Activated CD8-positive, alpha-beta T cell treated with anti-CD3 and anti-CD28 coated beads for 36 hours (primary cell): ENCODE data around the gene DRC3. TPM values are rescaled to one million over a fixed set of nuclear protein-coding genes. Genes with fewer than 3 reads are reported as not detected.

Experiments
- ATAC-seq: fragments of 200-7000 bp; cut with Tn5 transposase; one replicate; pipeline ENCODE4 v1.10.0; 2021; ENCODE audit warnings: mild to moderate bottlenecking, moderate library complexity
- CTCF ChIA-PET: fragments of 350-600 bp; sonication (Branson Sonifier 250); formaldehyde crosslinking; loops from one replicate; lab custom pipeline; 2021; ENCODE audit warnings: antibody characterized with exemption; lab: Charles Lee
- POLR2A ChIA-PET: fragments of 350-600 bp; sonication (Branson Sonifier 250); formaldehyde crosslinking; loops from one replicate; lab custom pipeline; 2021; ENCODE audit warnings: antibody characterized with exemption; lab: Charles Lee
- DNase-seq: peaks from one replicate; pipeline ENCODE4 v3.0.0-alpha.2; 2020
- H3K27ac Mint-ChIP-seq: one replicate; pipeline ENCODE4 v1.8.0; 2021; ENCODE audit warnings: mild to moderate bottlenecking, mixed read lengths
- H3K27me3 Mint-ChIP-seq: one replicate; pipeline ENCODE4 v1.8.0; 2021; ENCODE audit warnings: mixed read lengths
- H3K36me3 Mint-ChIP-seq: one replicate; pipeline ENCODE4 v1.8.0; 2021; ENCODE audit warnings: low read depth, mixed read lengths
- H3K4me1 Mint-ChIP-seq: one replicate; pipeline ENCODE4 v1.8.0; 2021; ENCODE audit warnings: low read depth, mixed read lengths
- H3K4me3 Mint-ChIP-seq: one replicate; pipeline ENCODE4 v1.8.0; 2021; ENCODE audit warnings: mild to moderate bottlenecking, moderate library complexity, mixed read lengths
- H3K9me3 Mint-ChIP-seq: one replicate; pipeline ENCODE4 v1.8.0; 2021; ENCODE audit warnings: mixed read lengths
- intact Hi-C: fragments of 100-400 bp; cut with micrococcal nuclease; formaldehyde crosslinking; loops from one replicate; pipeline ENCODE4 v1.10.0; 2022
- total RNA-seq, 2 experiments: library from RNA; stranded (reverse); gene quantifications; one replicate each; pipeline ENCODE4 v1.2.3, GENCODE V29; 2021
- TF ChIP-seq, protein P1 (sequence below): fragments of 200-600 bp; IDR thresholded peaks from one replicate; pipeline ENCODE4 v1.8.0; 2022; ENCODE audit warnings: antibody characterized with exemption, mild to moderate bottlenecking

The DRC3 gene
- total RNA-seq, 2 experiments from 2014 or later: 0.25 TPM; not detected in 1

DNA sequence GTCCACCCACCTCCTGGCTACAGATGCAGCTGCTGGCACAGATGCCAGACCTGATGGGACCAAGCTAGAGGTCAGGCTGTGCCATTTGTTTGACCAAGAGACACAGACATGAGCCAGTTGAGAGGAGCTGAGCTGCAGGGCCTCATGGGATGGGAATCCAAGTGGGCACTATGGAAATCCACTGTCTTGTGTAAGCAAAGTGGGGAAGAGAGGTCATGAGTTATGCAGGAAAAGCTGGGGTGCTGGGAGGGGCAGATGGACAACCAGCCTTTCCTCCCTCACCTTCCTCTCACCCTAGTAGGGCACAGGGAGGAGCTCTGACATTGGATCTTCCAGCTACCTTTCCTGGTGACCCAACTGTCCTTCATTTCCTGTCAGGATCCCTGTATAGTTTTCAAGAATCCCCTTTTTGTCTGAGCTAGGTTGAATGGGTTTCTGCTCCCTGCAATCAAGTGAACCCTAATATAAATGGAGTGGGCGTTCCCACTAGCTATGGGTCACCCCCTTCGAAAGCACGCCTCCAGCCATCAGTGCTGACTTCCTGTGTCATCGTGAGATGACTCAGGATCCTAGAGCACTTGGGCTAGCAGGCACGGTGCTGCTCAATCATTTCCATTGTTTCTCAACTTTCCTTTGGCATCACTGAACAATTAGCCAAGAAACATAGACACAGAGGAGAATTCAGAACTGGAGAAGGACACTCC, 52.7 kb downstream of the DRC3 start:
- ChIA-PET CTCF (interaction anchor here (0.9 to 6.6 kb wide), 6 partner anchors 9 to 232 kb away, joined by 3 to 47 read pairs (median 5); no protein-coding TSS in a partner anchor), POLR2A (interaction anchor here (0.5 to 1.3 kb wide), 2 partner anchors 17 to 56 kb away, joined by 3 to 4 read pairs; no protein-coding TSS in a partner anchor)
- H3K27me3 Mint-ChIP-seq: no peaks in the 10 kb centered on the region
- H3K27ac Mint-ChIP-seq: peak overlapping the region; percentile 27
- peaks cover 13% of the 10 kb centered on the region for H3K36me3 Mint-ChIP-seq
- ATAC-seq (peak; percentile 94), DNase-seq (peak; percentile 67)
- H3K4me1 Mint-ChIP-seq: peaks cover 16% of the 10 kb centered on the region
- TF ChIP-seq, protein P1, sequence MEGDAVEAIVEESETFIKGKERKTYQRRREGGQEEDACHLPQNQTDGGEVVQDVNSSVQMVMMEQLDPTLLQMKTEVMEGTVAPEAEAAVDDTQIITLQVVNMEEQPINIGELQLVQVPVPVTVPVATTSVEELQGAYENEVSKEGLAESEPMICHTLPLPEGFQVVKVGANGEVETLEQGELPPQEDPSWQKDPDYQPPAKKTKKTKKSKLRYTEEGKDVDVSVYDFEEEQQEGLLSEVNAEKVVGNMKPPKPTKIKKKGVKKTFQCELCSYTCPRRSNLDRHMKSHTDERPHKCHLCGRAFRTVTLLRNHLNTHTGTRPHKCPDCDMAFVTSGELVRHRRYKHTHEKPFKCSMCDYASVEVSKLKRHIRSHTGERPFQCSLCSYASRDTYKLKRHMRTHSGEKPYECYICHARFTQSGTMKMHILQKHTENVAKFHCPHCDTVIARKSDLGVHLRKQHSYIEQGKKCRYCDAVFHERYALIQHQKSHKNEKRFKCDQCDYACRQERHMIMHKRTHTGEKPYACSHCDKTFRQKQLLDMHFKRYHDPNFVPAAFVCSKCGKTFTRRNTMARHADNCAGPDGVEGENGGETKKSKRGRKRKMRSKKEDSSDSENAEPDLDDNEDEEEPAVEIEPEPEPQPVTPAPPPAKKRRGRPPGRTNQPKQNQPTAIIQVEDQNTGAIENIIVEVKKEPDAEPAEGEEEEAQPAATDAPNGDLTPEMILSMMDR: no peak
- intact Hi-C loops: no loop called here
- H3K4me3 Mint-ChIP-seq: no peak overlapping the region
- H3K9me3 Mint-ChIP-seq: no peaks in the 10 kb centered on the region

DNA sequence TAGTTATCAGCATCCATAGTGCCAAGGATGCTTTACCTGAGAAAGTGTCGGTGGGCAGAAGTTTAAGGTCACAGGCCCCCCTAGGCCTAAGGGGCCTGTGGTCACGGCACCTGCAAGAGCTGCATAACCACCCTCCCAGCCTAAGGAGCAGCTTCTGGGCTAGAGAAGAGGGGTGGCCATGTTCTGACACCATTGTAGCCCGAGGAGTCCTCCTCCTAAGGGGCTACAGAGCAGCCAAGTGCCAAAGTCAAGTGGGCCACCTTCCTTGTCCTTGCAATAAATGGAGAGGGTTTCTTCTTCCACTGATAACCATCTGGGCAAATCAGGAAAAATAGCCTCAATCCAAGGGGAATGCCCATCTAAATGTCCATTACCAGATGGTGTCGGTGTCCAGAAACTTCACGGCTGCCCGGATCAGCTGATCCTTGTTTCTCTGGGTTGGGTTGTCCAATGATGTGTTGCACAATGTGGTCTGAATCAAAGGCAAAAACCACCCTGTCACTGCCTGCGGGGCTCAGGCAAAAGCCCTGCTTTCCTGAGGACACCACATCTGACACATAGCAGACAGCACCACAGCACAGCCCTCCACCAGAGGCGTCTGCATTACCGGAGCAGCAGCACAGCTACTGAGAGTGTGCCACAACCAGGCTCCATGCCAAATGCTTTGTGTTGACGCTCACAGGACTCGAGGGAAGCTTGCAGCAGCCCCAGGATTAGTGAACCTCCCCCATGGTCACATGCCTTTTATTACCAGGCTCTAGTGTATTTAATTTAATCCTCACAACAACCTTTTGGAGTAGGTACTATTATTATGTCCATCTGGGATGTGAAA, 53.5 kb downstream of the DRC3 start:
- H3K27ac Mint-ChIP-seq: peak overlapping the region; percentile 27
- peak; percentile 77 for ATAC-seq
- TF ChIP-seq, protein P1: no peak
- peaks cover 16% of the 10 kb centered on the region for H3K4me1 Mint-ChIP-seq
- ChIA-PET CTCF (interaction anchor here (0.9 to 6.6 kb wide), 7 partner anchors 8 to 233 kb away, joined by 3 to 47 read pairs (median 4); no protein-coding TSS in a partner anchor), POLR2A (interaction anchor here (0.5 to 1.4 kb wide), 4 partner anchors 9 to 66 kb away, joined by 3 to 4 read pairs (median 4); no protein-coding TSS in a partner anchor)
- no peak overlapping the region for H3K4me3 Mint-ChIP-seq
- DNase-seq: peak; percentile 63
- H3K9me3 Mint-ChIP-seq: no peaks in the 10 kb centered on the region
- H3K27me3 Mint-ChIP-seq: no peaks in the 10 kb centered on the region
- peaks cover 13% of the 10 kb centered on the region for H3K36me3 Mint-ChIP-seq
- intact Hi-C loops: no loop called here

DNA sequence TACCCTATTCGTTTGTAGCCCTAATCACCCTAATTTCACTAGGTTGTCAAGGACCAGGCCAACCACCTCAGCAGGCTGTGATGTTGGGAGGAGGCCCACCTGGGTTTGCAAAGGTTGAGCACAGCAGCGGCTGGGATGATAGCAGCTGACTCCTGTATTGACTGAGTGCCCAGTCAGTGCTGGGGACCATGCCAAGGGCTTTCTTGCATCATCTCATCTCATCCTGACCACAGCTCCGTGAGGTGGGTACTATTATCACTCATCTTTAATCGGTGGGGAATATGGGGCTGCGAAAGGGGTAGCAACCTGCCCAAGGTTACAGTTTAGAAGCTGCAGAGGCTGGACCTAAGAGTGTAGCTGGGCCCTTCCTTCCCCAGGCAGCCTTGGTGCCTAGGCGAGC, 54.6 kb downstream of the DRC3 start:
- ChIA-PET POLR2A (interaction anchor here (1.3 to 1.4 kb wide), 2 partner anchors 10 to 68 kb away, joined by 3 to 4 read pairs; no protein-coding TSS in a partner anchor), CTCF (interaction anchor here (1.5 to 6.6 kb wide), 4 partner anchors 7 to 108 kb away, joined by 3 to 47 read pairs (median 6); no protein-coding TSS in a partner anchor)
- no peak overlapping the region for H3K4me3 Mint-ChIP-seq
- no peak overlapping the region for H3K27ac Mint-ChIP-seq
- ATAC-seq: no peak
- H3K27me3 Mint-ChIP-seq: no peaks in the 10 kb centered on the region
- no peaks in the 10 kb centered on the region for H3K9me3 Mint-ChIP-seq
- H3K4me1 Mint-ChIP-seq: peaks cover 20% of the 10 kb centered on the region
- no peak for DNase-seq
- H3K36me3 Mint-ChIP-seq: peaks cover 13% of the 10 kb centered on the region
- TF ChIP-seq, protein P1: no peak
- intact Hi-C loops: no loop called here

DNA sequence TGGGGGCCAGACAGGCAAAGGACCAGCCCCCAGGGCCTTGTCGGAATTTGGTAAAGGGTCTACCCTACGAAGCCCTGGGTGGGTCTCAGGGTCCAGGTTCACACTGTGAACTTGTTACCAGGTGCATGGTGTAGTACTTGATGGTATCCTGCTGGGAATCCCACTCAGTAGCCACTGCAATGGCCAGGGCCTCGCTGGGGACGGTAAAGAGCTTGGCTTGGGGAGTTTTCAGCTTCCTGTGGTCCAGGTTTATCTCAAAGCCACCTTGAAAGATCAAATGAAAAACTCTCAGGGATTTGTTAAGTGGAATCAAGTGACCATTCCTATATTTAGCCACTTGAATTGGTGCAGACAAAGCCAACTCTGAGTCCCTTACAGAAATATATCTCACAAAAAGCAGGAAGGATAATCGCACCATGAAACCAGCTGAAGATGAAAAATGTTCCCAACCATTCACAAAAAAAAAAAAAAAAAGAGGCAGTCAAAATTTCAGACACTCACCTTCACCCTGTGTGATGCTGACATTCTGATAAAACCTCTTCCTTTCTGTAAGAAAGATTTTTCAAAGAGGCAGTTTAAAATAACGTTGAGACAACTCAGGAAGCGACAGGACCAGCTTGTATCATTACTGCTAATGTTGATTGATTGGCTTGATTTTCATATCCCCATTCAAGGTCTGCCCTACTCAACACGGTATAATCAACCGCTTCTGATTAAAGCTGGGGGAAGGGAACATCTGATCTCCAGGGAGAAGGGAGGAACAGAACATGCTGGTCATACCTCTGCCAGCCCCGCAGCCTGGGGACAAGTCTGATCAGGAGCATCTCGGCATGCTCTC, 55.7 kb downstream of the DRC3 start:
- Mint-ChIP-seq H3K4me3 (no peak overlapping the region), H3K27me3 (no peaks in the 10 kb centered on the region), H3K4me1 (peaks cover 27% of the 10 kb centered on the region), H3K36me3 (peaks cover 12% of the 10 kb centered on the region), H3K27ac (no peak overlapping the region), H3K9me3 (no peaks in the 10 kb centered on the region)
- ChIA-PET CTCF (interaction anchor here (0.9 to 3.0 kb wide), 4 partner anchors 34 to 167 kb away, joined by 4 to 11 read pairs (median 7); no protein-coding TSS in a partner anchor), POLR2A (interaction anchor here (1.0 to 1.4 kb wide), 4 partner anchors 9 to 140 kb away, joined by 4 to 5 read pairs (median 4); no protein-coding TSS in a partner anchor)
- no peak for DNase-seq
- intact Hi-C loops: no loop called here
- no peak for ATAC-seq
- TF ChIP-seq, protein P1: no peak
